K562 (cell line): ENCODE measurements around the gene RMP24.

Experiments used
- KDM1A ChIP-seq, 2 experiments: fragments of 450-650 bp; IDR thresholded peaks; 2 replicates each; pipeline ENCODE4 v1.6.1; 2016; ENCODE audit warnings: mild to moderate bottlenecking in 2 of 2
- PCBP1 ChIP-seq: fragments of 200-400 bp; formaldehyde crosslinking; IDR thresholded peaks from 2 replicates; pipeline ENCODE4 v1.6.1; 2018; ENCODE audit warnings: mild to moderate bottlenecking, low read depth, low read length; ENCODE audit not compliant: poor library complexity, severe bottlenecking
- RAD21 ChIP-seq, 2 experiments: fragments of 250-450 bp in 1 of 2; fragments of 450-650 bp in 1 of 2; sonication (Bioruptor Pico) in 1 of 2; formaldehyde crosslinking in 1 of 2; IDR thresholded peaks in 1 of 2; conservative IDR thresholded peaks in 1 of 2; 2 replicates each; pipeline versions ENCODE4 v1.4.0 to v1.8.0; 2020 to 2022; ENCODE audit warnings: mild to moderate bottlenecking in 2 of 2, moderate library complexity in 1 of 2
- SAP30 ChIP-seq: fragments of 200-600 bp; sonication (generic); IDR thresholded peaks from 2 replicates; pipeline ENCODE4 v1.6.1; 2012; ENCODE audit warnings: borderline replicate concordance, low read depth, mild to moderate bottlenecking, moderate library complexity, low read length, control low read depth, inconsistent platforms; ENCODE audit not compliant: insufficient read depth, poor library complexity, severe bottlenecking
- SRF ChIP-seq, 2 experiments: fragments of 250-450, 450-650 bp in 1 of 2; sonication (Bioruptor Pico) in 1 of 2; sonication (generic) in 1 of 2; formaldehyde crosslinking; IDR thresholded peaks; 2 replicates each; pipeline versions ENCODE4 v1.5.0 to v1.5.1; 2020 to 2022; ENCODE audit warnings: mild to moderate bottlenecking in 1 of 2, missing genetic modification reagents in 1 of 2
- TBL1XR1 ChIP-seq, 2 experiments: IDR thresholded peaks; 2 replicates each; pipeline ENCODE4 v1.6.1; 2012; ENCODE audit warnings: improper control_type of control experiment in 2 of 2, low read length in 2 of 2, mild to moderate bottlenecking in 1 of 2
- USF2 ChIP-seq: sonication (generic); formaldehyde crosslinking; IDR thresholded peaks from 2 replicates; pipeline ENCODE4 v1.5.0; 2020; ENCODE audit warnings: missing genetic modification reagents
- VEZF1 ChIP-seq: fragments of 200-800 bp; sonication (Bioruptor generic); IDR thresholded peaks from 2 replicates; pipeline ENCODE4 v1.6.1; 2017; ENCODE audit warnings: missing genetic modification characterization, missing compliant biosample characterization
- XRCC3 ChIP-seq: fragments of 450-650 bp; IDR thresholded peaks from 2 replicates; pipeline ENCODE4 v1.6.1; 2017; ENCODE audit warnings: mild to moderate bottlenecking, moderate library complexity
- ZBTB33 ChIP-seq: sonication (generic); formaldehyde crosslinking; IDR thresholded peaks from 2 replicates; pipeline ENCODE4 v1.8.1; 2023; ENCODE audit warnings: mild to moderate bottlenecking, missing genetic modification reagents
- ZBTB40 ChIP-seq, 2 experiments: fragments of 450-650 bp in 1 of 2; sonication (generic) in 1 of 2; formaldehyde crosslinking in 1 of 2; IDR thresholded peaks; 2 replicates each; pipeline versions ENCODE4 v1.7.1 to v1.9.0; 2016 to 2022; ENCODE audit warnings: inconsistent platforms in 1 of 2, mild to moderate bottlenecking in 1 of 2, missing genetic modification reagents in 1 of 2
- ZNF830 ChIP-seq: fragments of 250-450 bp; sonication (Bioruptor Pico); IDR thresholded peaks from 2 replicates; pipeline ENCODE4 v1.5.0; 2021; ENCODE audit warnings: mild to moderate bottlenecking

Gene RMP24

GRCh38 chr18:35949903-35950627, 22.4 kb upstream of the RMP24 start (continued):
- TF ChIP-seq VEZF1 (CRISPR knock-in tag) (no peak), RAD21 (CRISPR knock-in tag; conservative IDR thresholded peaks at IDR 0.05 in 1 of 2, IDR thresholded peaks at IDR 0.05 in 1 of 2) (peak; percentile 46 to 74), TBL1XR1 (IDR thresholded peaks at IDR 0.05; ENCODE audit: low read length in 2 of 2) (no peak), SRF (CRISPR knock-in tag; IDR thresholded peaks at IDR 0.05) (no peak), USF2 (CRISPR knock-in tag) (0 out of 2 replicates have a peak, but pooled peaks have one; percentile 35), SAP30 (no peak), ZBTB33 (CRISPR knock-in tag) (0 out of 2 replicates have a peak, but pooled peaks have one; percentile 31), XRCC3 (no peak), ZBTB40 (IDR thresholded peaks at IDR 0.05) (no peak), ZBTB40 (CRISPR knock-in tag; IDR thresholded peaks at IDR 0.05) (no peak), PCBP1 (peak; percentile 34), KDM1A (IDR thresholded peaks at IDR 0.05) (no peak), ZNF830 (no peak)
